Fibroblast of the aortic adventitia (primary cell): ENCODE results near the gene FIG4. TPM values are rescaled to one million over a fixed set of nuclear protein-coding genes. Genes with fewer than 3 reads are reported as not detected.
"Not testable (repeated sequence)": the region's sequence is repeated elsewhere in the genome, so short reads cannot be mapped to it uniquely, and the experiment has no call there.

Experiments
- DNase-seq: peaks from one replicate; pipeline ENCODE4 v3.0.0-alpha.2; 2010; ENCODE audit warnings: low read depth
- H3K4me3 ChIP-seq: 2 replicates; pipeline ENCODE4 v1.5.1; 2011; ENCODE audit warnings: low read depth, mild to moderate bottlenecking, control low read depth, low read length, moderate library complexity
- total RNA-seq: library from RNA; depleted of rRNA; stranded (reverse); fragments of >200 nt; gene quantifications from 2 replicates; pipeline ENCODE4 v1.2.3, GENCODE V29; 2012; ENCODE audit warnings: low replicate concordance
- TF ChIP-seq, protein P1 (sequence below): IDR thresholded peaks from 2 replicates; pipeline ENCODE4 v1.5.1; 2011; ENCODE audit warnings: mild to moderate bottlenecking, low read length, control low read depth, inconsistent platforms; ENCODE audit not compliant: insufficient read depth

FIG4 gene
- total RNA-seq, 1 donor, result 28.0 TPM

DNA sequence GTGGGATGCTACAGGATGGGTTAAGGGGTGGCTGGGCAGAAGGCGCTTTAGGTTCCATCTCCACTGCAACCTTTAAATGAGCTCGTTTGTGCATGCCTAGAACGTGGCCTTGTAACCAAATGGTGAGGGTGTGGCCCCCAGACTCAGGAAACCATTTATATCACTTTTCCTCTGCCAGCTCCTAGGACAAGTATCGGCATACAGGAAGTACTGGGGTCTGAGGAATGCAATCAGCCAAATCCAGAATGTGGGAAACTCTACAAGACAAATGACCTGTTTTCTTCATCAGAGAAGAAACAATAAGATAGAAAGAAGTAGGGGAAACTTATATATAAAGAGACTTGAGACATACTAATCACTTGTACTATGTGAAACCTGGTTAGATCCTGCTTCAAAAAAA, 21.3 kb upstream of the FIG4 start:
- no peak overlapping the region for H3K4me3 ChIP-seq
- TF ChIP-seq, protein P1, sequence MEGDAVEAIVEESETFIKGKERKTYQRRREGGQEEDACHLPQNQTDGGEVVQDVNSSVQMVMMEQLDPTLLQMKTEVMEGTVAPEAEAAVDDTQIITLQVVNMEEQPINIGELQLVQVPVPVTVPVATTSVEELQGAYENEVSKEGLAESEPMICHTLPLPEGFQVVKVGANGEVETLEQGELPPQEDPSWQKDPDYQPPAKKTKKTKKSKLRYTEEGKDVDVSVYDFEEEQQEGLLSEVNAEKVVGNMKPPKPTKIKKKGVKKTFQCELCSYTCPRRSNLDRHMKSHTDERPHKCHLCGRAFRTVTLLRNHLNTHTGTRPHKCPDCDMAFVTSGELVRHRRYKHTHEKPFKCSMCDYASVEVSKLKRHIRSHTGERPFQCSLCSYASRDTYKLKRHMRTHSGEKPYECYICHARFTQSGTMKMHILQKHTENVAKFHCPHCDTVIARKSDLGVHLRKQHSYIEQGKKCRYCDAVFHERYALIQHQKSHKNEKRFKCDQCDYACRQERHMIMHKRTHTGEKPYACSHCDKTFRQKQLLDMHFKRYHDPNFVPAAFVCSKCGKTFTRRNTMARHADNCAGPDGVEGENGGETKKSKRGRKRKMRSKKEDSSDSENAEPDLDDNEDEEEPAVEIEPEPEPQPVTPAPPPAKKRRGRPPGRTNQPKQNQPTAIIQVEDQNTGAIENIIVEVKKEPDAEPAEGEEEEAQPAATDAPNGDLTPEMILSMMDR, result no peak
- no peak for DNase-seq

GRCh38 chr6:109671733-109672132, 19.4 kb upstream of the FIG4 start:
- TF ChIP-seq, protein P1, result no peak

GRCh38 chr6:109672175-109672574, 18.9 kb upstream of the FIG4 start:
- DNase-seq, result peak; percentile 28

More at GRCh38 chr6:109671733-109672132, 19.4 kb upstream of the FIG4 start:
- peak; percentile 43 for DNase-seq
- H3K4me3 ChIP-seq, result no peak overlapping the region

GRCh38 chr6:109672839-109673238, 18.3 kb upstream of the FIG4 start:
- no peak for DNase-seq
- TF ChIP-seq, protein P1, result no peak
- H3K4me3 ChIP-seq, result no peak overlapping the region

More at GRCh38 chr6:109672175-109672574, 18.9 kb upstream of the FIG4 start:
- TF ChIP-seq, protein P1, result no peak
- H3K4me3 ChIP-seq, result no peak overlapping the region

DNA sequence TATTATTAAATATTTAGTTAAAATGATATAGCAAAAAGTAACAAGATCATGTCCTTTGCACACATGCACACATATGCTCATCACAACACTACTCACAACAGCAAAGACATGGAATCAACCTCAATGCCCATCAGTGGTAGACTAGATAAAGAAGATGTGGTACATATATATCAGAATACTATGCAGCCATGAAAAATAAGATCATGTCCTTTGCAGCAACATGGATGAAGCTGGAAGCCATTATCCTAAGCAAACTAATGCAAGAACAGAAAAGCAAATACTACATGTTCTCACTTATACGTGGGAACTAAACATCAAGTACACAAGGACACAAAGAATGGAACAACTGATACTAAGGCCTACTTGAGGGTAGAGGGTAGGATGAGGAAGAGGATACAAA, 14.4 kb upstream of the FIG4 start:
- TF ChIP-seq, protein P1, result no peak
- DNase-seq, result no peak
- no peak overlapping the region for H3K4me3 ChIP-seq

GRCh38 chr6:109678240-109678639, 12.9 kb upstream of the FIG4 start:
- TF ChIP-seq, protein P1, result no peak
- DNase-seq, result no peak
- no peak overlapping the region for H3K4me3 ChIP-seq

DNA sequence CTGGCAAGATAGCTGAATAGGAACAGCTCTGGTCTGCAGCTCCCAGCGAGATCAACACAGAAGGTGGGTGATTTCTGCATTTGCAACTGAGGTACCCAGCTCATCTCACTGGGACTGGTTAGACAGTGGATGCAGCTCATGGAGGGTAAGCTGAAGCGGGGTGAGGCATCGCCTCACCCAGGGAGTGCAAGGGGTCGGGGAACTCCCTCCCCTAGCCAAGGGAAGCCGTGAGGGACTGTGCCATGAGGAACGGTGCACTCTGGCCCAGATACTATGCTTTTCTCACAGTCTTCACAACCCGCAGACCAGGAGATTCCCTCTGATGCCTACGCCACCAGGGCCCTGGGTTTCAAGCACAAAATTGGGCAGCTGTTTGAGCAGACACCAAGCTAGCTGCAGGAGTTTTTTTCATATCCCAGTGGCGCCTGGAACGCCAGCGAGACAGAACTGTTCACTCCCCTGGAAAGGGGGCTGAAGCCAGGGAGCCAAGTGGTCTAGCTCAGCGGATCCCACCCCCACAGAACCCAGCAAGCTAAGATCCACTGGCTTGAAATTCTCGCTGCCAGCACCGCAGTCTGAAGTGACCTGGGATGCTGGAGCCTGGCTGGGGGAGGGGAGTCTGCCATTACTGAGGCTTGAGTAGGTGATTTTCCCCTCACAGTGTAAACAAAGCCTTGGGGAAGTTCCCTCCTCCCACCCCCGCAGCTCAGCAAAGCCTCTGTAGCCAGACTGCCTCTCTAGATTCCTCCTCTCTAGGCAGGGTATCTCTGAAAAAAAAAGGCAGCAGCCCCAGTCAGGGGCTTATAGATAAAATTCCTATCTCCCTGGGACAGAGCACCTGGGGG, 12.2 kb upstream of the FIG4 start:
- H3K4me3 ChIP-seq, DNase-seq: not testable (repeated sequence)
